ENCODE measurements around the gene GAGE2A. TPM values are rescaled to one million over a fixed set of nuclear protein-coding genes. Genes with fewer than 3 reads are reported as not detected.

Gene GAGE2A
- total RNA-seq, 4 donors from 2014 or later, result not detected

- H3K9me3 ChIP-seq, result no peaks in the 10 kb centered on the region
- no peak overlapping the region for H3K27ac ChIP-seq
- no peak overlapping the region for H3K4me3 ChIP-seq
- no peak for DNase-seq
- H3K4me1 ChIP-seq, result no peaks in the 10 kb centered on the region
- H3K27me3 ChIP-seq, result no peaks in the 10 kb centered on the region
- H3K36me3 ChIP-seq, result no peaks in the 10 kb centered on the region
- no peak for TF ChIP-seq POLR2A (IDR thresholded peaks at IDR 0.05)
- TF ChIP-seq CTCF (IDR thresholded peaks at IDR 0.05), result no peak
- intact Hi-C loops (cut with DNase I; ENCODE audit: low total_unique reads), result no loop called here
Observed at GRCh38 chrX:49610718-49611310, 21.5 kb downstream of the GAGE2A start.

GRCh38 chrX:49618574-49618973 is 29.3 kb downstream of the GAGE2A start:
- Histone ChIP-seq H3K4me1 (no peaks in the 10 kb centered on the region), H3K9me3 (no peaks in the 10 kb centered on the region), H3K4me3 (no peak overlapping the region), H3K36me3 (no peaks in the 10 kb centered on the region), H3K27me3 (no peaks in the 10 kb centered on the region), H3K27ac (no peak overlapping the region)
- no peak for DNase-seq
- intact Hi-C loops (cut with DNase I; ENCODE audit: low total_unique reads), result no loop called here
- TF ChIP-seq POLR2A (IDR thresholded peaks at IDR 0.05) (no peak), CTCF (IDR thresholded peaks at IDR 0.05) (no peak)

- intact Hi-C loops (cut with DNase I; ENCODE audit: low total_unique reads), result no loop called here
- H3K36me3 ChIP-seq, result no peaks in the 10 kb centered on the region
- no peak overlapping the region for H3K27ac ChIP-seq
- no peaks in the 10 kb centered on the region for H3K27me3 ChIP-seq
- peak overlapping the region in 1 of 2 donors; percentile 11 for H3K4me3 ChIP-seq
- H3K4me1 ChIP-seq, result no peaks in the 10 kb centered on the region
- DNase-seq, result no peak
- H3K9me3 ChIP-seq, result no peaks in the 10 kb centered on the region
- no peak for TF ChIP-seq POLR2A (IDR thresholded peaks at IDR 0.05)
- TF ChIP-seq CTCF (IDR thresholded peaks at IDR 0.05), result no peak
Observed at GRCh38 chrX:49627086-49627777, 37.9 kb downstream of the GAGE2A start.

GRCh38 chrX:49644991-49645637 is 55.8 kb downstream of the GAGE2A start:
- no peak overlapping the region for H3K27ac ChIP-seq
- intact Hi-C loops (cut with DNase I; ENCODE audit: low total_unique reads), result no loop called here
- H3K27me3 ChIP-seq, result no peaks in the 10 kb centered on the region
- no peak for DNase-seq
- H3K4me3 ChIP-seq, result no peak overlapping the region
- TF ChIP-seq CTCF (IDR thresholded peaks at IDR 0.05) (no peak), POLR2A (IDR thresholded peaks at IDR 0.05) (no peak)
- H3K36me3 ChIP-seq, result no peaks in the 10 kb centered on the region
- H3K4me1 ChIP-seq, result no peaks in the 10 kb centered on the region
- no peaks in the 10 kb centered on the region for H3K9me3 ChIP-seq

Other genes with a start within 250 kb of the GAGE2A start
- not detected for gene GAGE12C, start 57.3 kb upstream of the GAGE2A start, total RNA-seq
- not detected for gene GAGE12D, start 47.8 kb upstream of the GAGE2A start, total RNA-seq
- gene GAGE12E, start 38.2 kb upstream of the GAGE2A start, total RNA-seq, result not detected
- not detected for gene GAGE12F, start 28.7 kb upstream of the GAGE2A start, total RNA-seq
- not detected for gene GAGE12G, start 19.1 kb upstream of the GAGE2A start, total RNA-seq
- not detected for gene GAGE12H, start 9.5 kb upstream of the GAGE2A start, total RNA-seq
- gene GAGE1, start 9.5 kb downstream of the GAGE2A start, total RNA-seq, result not detected
- gene PAGE1, start 106.5 kb downstream of the GAGE2A start, total RNA-seq, result not detected
- 10 to 100 TPM in 1 of 4 donors, 1 to 10 TPM in 1, not detected in 2; 1.5 to 77.2 TPM for gene PAGE4, start 239.8 kb downstream of the GAGE2A start, total RNA-seq